Peyer's patch (tissue), 4 donors: ENCODE data around the gene TGFA. TPM values are rescaled to one million over a fixed set of nuclear protein-coding genes. Genes with fewer than 3 reads are reported as not detected.

Experiments used
- DNase-seq, 3 donors: peaks; one replicate each; pipeline ENCODE4 v3.0.0-alpha.2; 2017 to 2019
- H3K27ac ChIP-seq, 4 donors: fragments of 200-600 bp; sonication (generic); one replicate each; pipeline ENCODE4 v1.5.1; 2016 to 2019
- H3K27me3 ChIP-seq, 2 donors: fragments of 200-600 bp; sonication (generic); one replicate each; pipeline ENCODE4 v1.5.1; 2019
- H3K36me3 ChIP-seq, 3 donors: fragments of 200-600 bp; sonication (generic); one replicate each; pipeline ENCODE4 v1.5.1; 2016 to 2019
- H3K4me1 ChIP-seq, 4 donors: fragments of 200-600 bp; sonication (generic); one replicate each; pipeline ENCODE4 v1.5.1; 2016 to 2019
- H3K4me3 ChIP-seq, 4 donors: fragments of 200-600 bp; sonication (generic); 1 replicate in 3 of 4; 2 replicates in 1 of 4; pipeline ENCODE4 v1.5.1; 2016 to 2019; ENCODE audit warnings: mild to moderate bottlenecking in 1 of 4
- H3K9me3 ChIP-seq, 4 donors: fragments of 200-600 bp; sonication (generic); one replicate each; pipeline ENCODE4 v1.5.1; 2016 to 2019; ENCODE audit warnings: mild to moderate bottlenecking in 1 of 4
- POLR2A ChIP-seq, 2 donors: fragments of 450-650 bp; IDR thresholded peaks; one replicate each; pipeline ENCODE4 v1.5.1; 2017; ENCODE audit warnings: antibody characterized with exemption in 2 of 2, mild to moderate bottlenecking in 2 of 2, moderate library complexity in 2 of 2
- total RNA-seq, 4 donors: library from RNA; depleted of rRNA; stranded (reverse); fragments of >200 nt; gene quantifications; one replicate each; pipeline ENCODE4 v1.1.0, GENCODE V29; 2016
- TF ChIP-seq, protein P1 (sequence below), 6 experiments: fragments of 450-650 bp in 4 of 6; fragments of 200-600 bp in 2 of 6; sonication (generic) in 1 of 6; IDR thresholded peaks; one replicate each; pipeline ENCODE4 v1.5.1; 2017 to 2019; ENCODE audit warnings: antibody characterized with exemption in 6 of 6, mild to moderate bottlenecking in 3 of 6, moderate library complexity in 1 of 6

TGFA gene
- total RNA-seq, 4 donors from 2014 or later: 2.5 to 51.6 (median 37.9) TPM

GRCh38 chr2:70403267-70404053 is 150.2 kb downstream of the TGFA start:
- peak overlapping the region in 3 of 4 donors; percentile 59 to 83 (median 77) for H3K27ac ChIP-seq
- peak in 2 of 3 donors; percentile 67 to 81 for DNase-seq
- H3K9me3 ChIP-seq: no peaks in the 10 kb centered on the region
- H3K4me1 ChIP-seq: peaks cover 0 to 6% (median 0%) of the 10 kb centered on the region in 4 donors
- no peaks in the 10 kb centered on the region for H3K27me3 ChIP-seq
- no peak for TF ChIP-seq POLR2A (IDR thresholded peaks at IDR 0.05)
- TF ChIP-seq, protein P1, sequence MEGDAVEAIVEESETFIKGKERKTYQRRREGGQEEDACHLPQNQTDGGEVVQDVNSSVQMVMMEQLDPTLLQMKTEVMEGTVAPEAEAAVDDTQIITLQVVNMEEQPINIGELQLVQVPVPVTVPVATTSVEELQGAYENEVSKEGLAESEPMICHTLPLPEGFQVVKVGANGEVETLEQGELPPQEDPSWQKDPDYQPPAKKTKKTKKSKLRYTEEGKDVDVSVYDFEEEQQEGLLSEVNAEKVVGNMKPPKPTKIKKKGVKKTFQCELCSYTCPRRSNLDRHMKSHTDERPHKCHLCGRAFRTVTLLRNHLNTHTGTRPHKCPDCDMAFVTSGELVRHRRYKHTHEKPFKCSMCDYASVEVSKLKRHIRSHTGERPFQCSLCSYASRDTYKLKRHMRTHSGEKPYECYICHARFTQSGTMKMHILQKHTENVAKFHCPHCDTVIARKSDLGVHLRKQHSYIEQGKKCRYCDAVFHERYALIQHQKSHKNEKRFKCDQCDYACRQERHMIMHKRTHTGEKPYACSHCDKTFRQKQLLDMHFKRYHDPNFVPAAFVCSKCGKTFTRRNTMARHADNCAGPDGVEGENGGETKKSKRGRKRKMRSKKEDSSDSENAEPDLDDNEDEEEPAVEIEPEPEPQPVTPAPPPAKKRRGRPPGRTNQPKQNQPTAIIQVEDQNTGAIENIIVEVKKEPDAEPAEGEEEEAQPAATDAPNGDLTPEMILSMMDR (IDR thresholded peaks at IDR 0.05): no peak
- no peaks in the 10 kb centered on the region for H3K36me3 ChIP-seq
- H3K4me3 ChIP-seq: no peak overlapping the region

DNA sequence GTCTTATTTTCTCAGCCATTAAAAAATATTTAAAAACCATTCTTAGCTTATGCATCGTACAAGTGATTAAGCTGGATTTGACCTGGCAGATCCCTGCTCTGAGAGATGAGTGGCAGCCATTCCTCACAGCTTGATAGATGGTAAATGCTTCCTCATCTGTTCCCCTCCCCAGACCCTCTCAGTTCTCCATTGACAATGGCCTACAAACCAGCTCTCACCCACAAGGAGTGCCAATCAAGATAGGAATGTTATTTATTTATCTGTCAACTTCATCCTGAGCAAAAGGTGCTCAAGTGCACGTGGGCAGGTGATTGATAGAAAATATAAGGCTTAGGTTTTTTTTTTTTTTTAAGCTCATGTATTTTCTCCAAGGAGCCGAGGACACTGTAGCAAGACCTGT is 153.1 kb downstream of the TGFA start:
- Histone ChIP-seq H3K27me3 (no peaks in the 10 kb centered on the region), H3K27ac (no peak overlapping the region), H3K4me1 (peaks cover 0 to 6% (median 0%) of the 10 kb centered on the region in 4 donors), H3K9me3 (no peaks in the 10 kb centered on the region), H3K4me3 (no peak overlapping the region), H3K36me3 (no peaks in the 10 kb centered on the region)
- TF ChIP-seq, protein P1 (IDR thresholded peaks at IDR 0.05): no peak
- TF ChIP-seq POLR2A (IDR thresholded peaks at IDR 0.05): no peak
- no peak for DNase-seq

DNA sequence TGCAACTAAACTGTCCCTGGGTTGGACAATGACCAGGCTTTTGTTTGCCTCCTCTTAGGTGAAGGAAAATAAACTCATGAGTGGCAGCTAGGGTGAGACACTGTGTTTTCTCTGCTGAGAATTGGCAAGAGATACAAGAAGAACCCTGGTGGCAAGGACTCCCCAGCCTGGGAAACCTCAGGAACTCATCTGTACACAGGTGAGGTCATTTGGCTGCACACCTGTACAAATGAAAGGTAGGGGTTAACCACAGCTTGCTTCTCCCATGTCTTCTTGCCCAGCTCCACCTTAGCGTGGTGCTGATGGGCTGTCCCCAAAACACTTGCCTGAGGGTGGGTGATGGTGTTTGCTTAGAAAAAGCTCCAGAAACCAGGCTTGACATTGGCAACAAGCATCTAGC is 154.6 kb downstream of the TGFA start:
- Histone ChIP-seq H3K4me3 (no peak overlapping the region), H3K27me3 (no peaks in the 10 kb centered on the region), H3K36me3 (no peaks in the 10 kb centered on the region), H3K27ac (no peak overlapping the region), H3K9me3 (no peaks in the 10 kb centered on the region), H3K4me1 (peaks cover 0 to 6% (median 0%) of the 10 kb centered on the region in 4 donors)
- no peak for DNase-seq
- no peak for TF ChIP-seq POLR2A (IDR thresholded peaks at IDR 0.05)

Other genes with a start within 250 kb of the TGFA start
- 10 to 100 TPM in 1 of 4 donors, 1 to 10 TPM in 1, under 1 TPM in 1, not detected in 1; 0.28 to 14.0 (median 1.7) TPM for gene ADD2, start 214.4 kb upstream of the TGFA start, total RNA-seq
- gene FIGLA, start 236.8 kb upstream of the TGFA start, total RNA-seq: not detected